ENCODE data around the gene ATXN3.
"Not testable (repeated sequence)": the region's sequence is repeated elsewhere in the genome, so short reads cannot be mapped to it uniquely, and the experiment has no call there.

The ATXN3 gene

GRCh38 chr14:92074555-92074954, 31.8 kb downstream of the ATXN3 start:
- no peak for DNase-seq (ENCODE audit: low read depth in 3 of 3, low spot score in 1 of 3)

- DNase-seq (ENCODE audit: low read depth in 3 of 3, low spot score in 1 of 3) = no peak
Measured at GRCh38 chr14:92058006-92058917, 48.1 kb downstream of the ATXN3 start.

- no peak for DNase-seq (ENCODE audit: low read depth in 3 of 3, low spot score in 1 of 3)
Measured at GRCh38 chr14:92049781-92050180, 56.6 kb downstream of the ATXN3 start.

GRCh38 chr14:92049221-92049620, 57.2 kb downstream of the ATXN3 start:
- not testable (repeated sequence) for DNase-seq (ENCODE audit: low read depth in 3 of 3, low spot score in 1 of 3)

- not testable (repeated sequence) for DNase-seq (ENCODE audit: low read depth in 3 of 3, low spot score in 1 of 3)
Measured at GRCh38 chr14:92045904-92046303, 60.5 kb downstream of the ATXN3 start.

GRCh38 chr14:92041766-92042165, 64.6 kb downstream of the ATXN3 start:
- DNase-seq (ENCODE audit: low read depth in 3 of 3, low spot score in 1 of 3) = not testable (repeated sequence)

GRCh38 chr14:92041203-92041602, 65.2 kb downstream of the ATXN3 start:
- no peak for DNase-seq (ENCODE audit: low read depth in 3 of 3, low spot score in 1 of 3)

GRCh38 chr14:92040431-92041051, 65.8 kb downstream of the ATXN3 start:
- no peak for DNase-seq (ENCODE audit: low read depth in 3 of 3, low spot score in 1 of 3)

GRCh38 chr14:92039719-92040430, 66.5 kb downstream of the ATXN3 start, which contains the start of gene TRIP11:
TRIP11 (minus strand) TSS chr14:92040059; CDS start chr14:92039685, 374 bp downstream.
- peak; percentile 82 to 85 (median 84) for DNase-seq (ENCODE audit: low read depth in 3 of 3, low spot score in 1 of 3)

- DNase-seq (ENCODE audit: low read depth in 3 of 3, low spot score in 1 of 3) = no peak
Measured at GRCh38 chr14:92039063-92039718, 67.2 kb downstream of the ATXN3 start.

- no peak for DNase-seq (ENCODE audit: low read depth in 3 of 3, low spot score in 1 of 3)
Measured at GRCh38 chr14:92037989-92038388, 68.4 kb downstream of the ATXN3 start.

GRCh38 chr14:92035890-92036289, 70.5 kb downstream of the ATXN3 start:
- no peak for DNase-seq (ENCODE audit: low read depth in 3 of 3, low spot score in 1 of 3)

- DNase-seq (ENCODE audit: low read depth in 3 of 3, low spot score in 1 of 3) = no peak
Measured at GRCh38 chr14:92033906-92034687, 72.3 kb downstream of the ATXN3 start.

GRCh38 chr14:92033433-92033832, 72.9 kb downstream of the ATXN3 start:
- no peak for DNase-seq (ENCODE audit: low read depth in 3 of 3, low spot score in 1 of 3)

- DNase-seq (ENCODE audit: low read depth in 3 of 3, low spot score in 1 of 3) = no peak
Measured at GRCh38 chr14:92026548-92027190, 79.7 kb downstream of the ATXN3 start.

GRCh38 chr14:92022036-92022435, 84.3 kb downstream of the ATXN3 start:
- no peak for DNase-seq (ENCODE audit: low read depth in 3 of 3, low spot score in 1 of 3)

- DNase-seq (ENCODE audit: low read depth in 3 of 3, low spot score in 1 of 3) = no peak
Measured at GRCh38 chr14:92021523-92021922, 84.9 kb downstream of the ATXN3 start.

GRCh38 chr14:92014040-92014439, 92.3 kb downstream of the ATXN3 start:
- DNase-seq (ENCODE audit: low read depth in 3 of 3, low spot score in 1 of 3) = no peak

- DNase-seq (ENCODE audit: low read depth in 3 of 3, low spot score in 1 of 3) = no peak
Measured at GRCh38 chr14:92012121-92012748, 94.1 kb downstream of the ATXN3 start.

Measured in stimulated activated CD4-positive, alpha-beta T cell treated with anti-CD3 and anti-CD28 coated beads, TNF-alpha, amount 100 ng/mL, for 1 hour (primary cell).